ENCODE results near the gene MPND. TPM values are rescaled to one million over a fixed set of nuclear protein-coding genes. Genes with fewer than 3 reads are reported as not detected.

MPND gene
- total and polyA plus RNA-seq, 10 of the 15 experiments (the other 5 are each of a cell fraction or from before 2014, with no cell fraction given): 0.79 to 18.3 (median 6.0) TPM

- no peak overlapping the region for H3K4me2 ChIP-seq (ENCODE audit: control insufficient read depth, insufficient read depth)
- H3K9ac ChIP-seq (ENCODE audit: control insufficient read depth, insufficient read depth, low read length): no peak overlapping the region
- RAD21 ChIA-PET (ENCODE audit: unreplicated experiment): no interaction called here
- FAIRE-seq: no peak
- no peaks in the 10 kb centered on the region for H3K27me3 ChIP-seq (replicated peaks in 1 of 2; ENCODE audit: control insufficient read depth in 2 of 2, insufficient read depth in 2 of 2, low read length in 1 of 2)
- DNase-seq (ENCODE audit: low read depth, low spot score): no peak
- no peaks in the 10 kb centered on the region for H3K9me3 ChIP-seq (replicated peaks; ENCODE audit: control insufficient read depth, insufficient read depth, low read length)
- SMC1A ChIA-PET (ENCODE audit: uncharacterized antibody, unreplicated experiment): no interaction called here
- ATAC-seq: no peak
- no peaks in the 10 kb centered on the region for H3K4me1 ChIP-seq (ENCODE audit: control insufficient read depth, insufficient read depth, low read length)
- no peak overlapping the region for H3K4me3 ChIP-seq
- no peak overlapping the region for H3K27ac ChIP-seq (ENCODE audit: control insufficient read depth, insufficient read depth)
- no TSS peak for BruUV-seq (replicated peaks)
- H3K79me2 ChIP-seq (ENCODE audit: control insufficient read depth, insufficient read depth, low read length): no peaks in the 10 kb centered on the region
- TF ChIP-seq EZH2 (IDR thresholded peaks at IDR 0.05; ENCODE audit: borderline replicate concordance, control insufficient read depth, low read depth, low read length) (no peak), RCOR1 (conservative IDR thresholded peaks at IDR 0.05; ENCODE audit: low read depth, low read length) (no peak), MTA3 (IDR thresholded peaks at IDR 0.05; ENCODE audit: borderline replicate concordance, low read length) (no peak), SRF (IDR thresholded peaks at IDR 0.05; ENCODE audit: low read depth in 2 of 2, low read length in 2 of 2) (no peak), CBX3 (IDR thresholded peaks at IDR 0.05; ENCODE audit: borderline replicate concordance, low read depth) (no peak)
- POLR2A ChIA-PET: no interaction called here
- CTCF ChIA-PET: no interaction called here
- H3K36me3 ChIP-seq (ENCODE audit: control insufficient read depth in 2 of 2, insufficient read depth in 2 of 2, low read length in 1 of 2): no peaks in the 10 kb centered on the region
- in situ Hi-C loops (cut with MboI): no loop called here
- H2AFZ ChIP-seq (ENCODE audit: control insufficient read depth, low read depth, low read length): no peak overlapping the region
- H4K20me1 ChIP-seq (ENCODE audit: control insufficient read depth, insufficient read depth): no peaks in the 10 kb centered on the region
- WGBS (ENCODE audit: insufficient coverage, insufficient replicate concordance, low lambda C conversion rate, missing lambda C conversion rate): 40% methylated on average over 3 of the region's 3 CpGs
- intact Hi-C loops (cut with micrococcal nuclease; ENCODE audit: unreplicated experiment): no loop called here
Measured at GRCh38 chr19:4300589-4300988, 42.8 kb upstream of the MPND start.

DNA sequence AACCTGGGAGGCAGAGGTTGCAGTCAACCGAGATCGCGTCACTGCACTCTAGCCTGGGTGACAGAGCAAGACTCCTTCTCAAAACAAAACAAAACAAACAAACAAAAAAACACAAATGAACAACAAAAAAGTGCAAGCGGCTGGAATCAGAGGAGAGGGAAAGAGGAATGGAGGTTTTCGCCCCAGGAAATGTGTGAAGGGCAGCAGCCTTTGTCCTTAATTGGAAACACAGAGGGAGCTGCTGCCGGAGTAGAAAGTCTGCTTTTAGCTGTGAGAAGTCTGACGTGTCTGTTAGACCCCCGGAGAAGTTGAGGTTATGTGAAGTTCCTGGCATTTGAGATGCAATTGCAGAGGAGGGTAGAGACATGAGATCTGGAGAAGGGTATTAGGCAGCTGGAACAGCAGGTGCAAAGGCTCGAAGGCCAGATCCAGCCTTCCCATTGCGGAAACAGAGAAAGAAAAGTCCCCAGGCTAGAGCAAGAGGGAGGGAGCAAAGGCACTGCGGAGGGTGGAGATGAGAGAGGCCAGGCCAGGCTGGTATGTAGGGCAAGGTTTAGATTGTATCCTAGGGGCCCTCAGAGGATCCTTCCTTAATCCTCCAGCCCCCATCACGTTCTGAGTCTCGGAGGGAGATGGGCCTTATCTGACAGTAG is 41.6 kb upstream of the MPND start:
- in situ Hi-C loops (cut with MboI) (no loop called here), intact Hi-C loops (cut with micrococcal nuclease; ENCODE audit: unreplicated experiment) (no loop called here)
- RAD21 ChIA-PET (ENCODE audit: unreplicated experiment): no interaction called here
- Histone ChIP-seq H4K20me1 (ENCODE audit: control insufficient read depth, insufficient read depth) (no peaks in the 10 kb centered on the region), H3K79me2 (ENCODE audit: control insufficient read depth, insufficient read depth, low read length) (no peaks in the 10 kb centered on the region), H3K27me3 (replicated peaks in 1 of 2; ENCODE audit: control insufficient read depth in 2 of 2, insufficient read depth in 2 of 2, low read length in 1 of 2) (no peaks in the 10 kb centered on the region), H3K36me3 (ENCODE audit: control insufficient read depth in 2 of 2, insufficient read depth in 2 of 2, low read length in 1 of 2) (no peaks in the 10 kb centered on the region), H3K27ac (ENCODE audit: control insufficient read depth, insufficient read depth) (no peak overlapping the region), H3K4me2 (ENCODE audit: control insufficient read depth, insufficient read depth) (no peak overlapping the region), H3K9me3 (replicated peaks; ENCODE audit: control insufficient read depth, insufficient read depth, low read length) (no peaks in the 10 kb centered on the region), H3K9ac (ENCODE audit: control insufficient read depth, insufficient read depth, low read length) (no peak overlapping the region), H3K4me1 (ENCODE audit: control insufficient read depth, insufficient read depth, low read length) (no peaks in the 10 kb centered on the region), H2AFZ (ENCODE audit: control insufficient read depth, low read depth, low read length) (no peak overlapping the region), H3K4me3 (no peak overlapping the region)
- SMC1A ChIA-PET (ENCODE audit: uncharacterized antibody, unreplicated experiment): no interaction called here
- CTCF ChIA-PET: interaction anchor here (1.6 kb wide), 1 partner anchor 35 kb away, joined by 6 read pairs; no protein-coding TSS in a partner anchor
- POLR2A ChIA-PET: no interaction called here
- DNase-seq (ENCODE audit: low read depth, low spot score) (no peak), ATAC-seq (no peak), FAIRE-seq (no peak)
- 47% methylated on average over 13 of the region's 13 CpGs for WGBS (ENCODE audit: insufficient coverage, insufficient replicate concordance, low lambda C conversion rate, missing lambda C conversion rate)
- no TSS peak for BruUV-seq (replicated peaks)
- TF ChIP-seq RFX5 (IDR thresholded peaks at IDR 0.05; ENCODE audit: low read depth, low read length): no peak
- TF ChIP-seq SIN3A (IDR thresholded peaks at IDR 0.05; ENCODE audit: low read depth, low read length): no peak
- no peak for TF ChIP-seq BCL3 (IDR thresholded peaks at IDR 0.05; ENCODE audit: borderline replicate concordance, insufficient read depth, low read depth, low read length, poor library complexity, severe bottlenecking)
- TF ChIP-seq E2F8 (IDR thresholded peaks at IDR 0.05; ENCODE audit: low read depth, partially characterized antibody): no peak
- TF ChIP-seq CHD4 (IDR thresholded peaks at IDR 0.05): no peak
- TF ChIP-seq MTA3 (IDR thresholded peaks at IDR 0.05; ENCODE audit: borderline replicate concordance, low read length): no peak
- TF ChIP-seq, protein P1, sequence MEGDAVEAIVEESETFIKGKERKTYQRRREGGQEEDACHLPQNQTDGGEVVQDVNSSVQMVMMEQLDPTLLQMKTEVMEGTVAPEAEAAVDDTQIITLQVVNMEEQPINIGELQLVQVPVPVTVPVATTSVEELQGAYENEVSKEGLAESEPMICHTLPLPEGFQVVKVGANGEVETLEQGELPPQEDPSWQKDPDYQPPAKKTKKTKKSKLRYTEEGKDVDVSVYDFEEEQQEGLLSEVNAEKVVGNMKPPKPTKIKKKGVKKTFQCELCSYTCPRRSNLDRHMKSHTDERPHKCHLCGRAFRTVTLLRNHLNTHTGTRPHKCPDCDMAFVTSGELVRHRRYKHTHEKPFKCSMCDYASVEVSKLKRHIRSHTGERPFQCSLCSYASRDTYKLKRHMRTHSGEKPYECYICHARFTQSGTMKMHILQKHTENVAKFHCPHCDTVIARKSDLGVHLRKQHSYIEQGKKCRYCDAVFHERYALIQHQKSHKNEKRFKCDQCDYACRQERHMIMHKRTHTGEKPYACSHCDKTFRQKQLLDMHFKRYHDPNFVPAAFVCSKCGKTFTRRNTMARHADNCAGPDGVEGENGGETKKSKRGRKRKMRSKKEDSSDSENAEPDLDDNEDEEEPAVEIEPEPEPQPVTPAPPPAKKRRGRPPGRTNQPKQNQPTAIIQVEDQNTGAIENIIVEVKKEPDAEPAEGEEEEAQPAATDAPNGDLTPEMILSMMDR (IDR thresholded peaks at IDR 0.05 in 2 of 3, conservative IDR thresholded peaks at IDR 0.05 in 1 of 3; ENCODE audit: control insufficient read depth in 2 of 3, extremely low read depth in 1 of 3, insufficient read depth in 1 of 3, low read depth in 3 of 3, low read length in 3 of 3): no peak

All from GM12878 (cell line).